GM12875 (cell line): ENCODE data around the gene RICTOR.

Experiments
- H3K4me3 ChIP-seq: one replicate; pipeline ENCODE4 v1.5.1; 2011; ENCODE audit warnings: low read depth, low read length, control low read depth
- CTCF ChIP-seq: IDR thresholded peaks from 2 replicates; pipeline ENCODE4 v1.5.1; 2011; ENCODE audit warnings: low read depth, mild to moderate bottlenecking, control low read depth, inconsistent platforms, low read length, moderate library complexity, borderline replicate concordance; ENCODE audit not compliant: insufficient read depth

The RICTOR gene

GRCh38 chr5:39093352-39093751 is 19.2 kb upstream of the RICTOR start:
- no peak overlapping the region for H3K4me3 ChIP-seq
- no peak for TF ChIP-seq CTCF

GRCh38 chr5:39092581-39093351 is 18.6 kb upstream of the RICTOR start:
- no peak overlapping the region for H3K4me3 ChIP-seq
- no peak for TF ChIP-seq CTCF

- no peak for TF ChIP-seq CTCF
- no peak overlapping the region for H3K4me3 ChIP-seq
These were observed 17.9 kb upstream of the RICTOR start for GRCh38 chr5:39091940-39092580.

GRCh38 chr5:39083968-39084367 is 9.8 kb upstream of the RICTOR start:
- TF ChIP-seq CTCF = no peak
- H3K4me3 ChIP-seq = no peak overlapping the region

GRCh38 chr5:39082995-39083394 is 8.8 kb upstream of the RICTOR start:
- H3K4me3 ChIP-seq = no peak overlapping the region
- TF ChIP-seq CTCF = no peak

GRCh38 chr5:39080597-39081204 is 6.5 kb upstream of the RICTOR start:
- TF ChIP-seq CTCF = peak; percentile 67
- no peak overlapping the region for H3K4me3 ChIP-seq
